Measurements from ENCODE around the gene FBXW5. TPM values are rescaled to one million over a fixed set of nuclear protein-coding genes. Genes with fewer than 3 reads are reported as not detected.

FBXW5 gene
- total RNA-seq, 2 donors from 2014 or later: 102 to 155 TPM

DNA sequence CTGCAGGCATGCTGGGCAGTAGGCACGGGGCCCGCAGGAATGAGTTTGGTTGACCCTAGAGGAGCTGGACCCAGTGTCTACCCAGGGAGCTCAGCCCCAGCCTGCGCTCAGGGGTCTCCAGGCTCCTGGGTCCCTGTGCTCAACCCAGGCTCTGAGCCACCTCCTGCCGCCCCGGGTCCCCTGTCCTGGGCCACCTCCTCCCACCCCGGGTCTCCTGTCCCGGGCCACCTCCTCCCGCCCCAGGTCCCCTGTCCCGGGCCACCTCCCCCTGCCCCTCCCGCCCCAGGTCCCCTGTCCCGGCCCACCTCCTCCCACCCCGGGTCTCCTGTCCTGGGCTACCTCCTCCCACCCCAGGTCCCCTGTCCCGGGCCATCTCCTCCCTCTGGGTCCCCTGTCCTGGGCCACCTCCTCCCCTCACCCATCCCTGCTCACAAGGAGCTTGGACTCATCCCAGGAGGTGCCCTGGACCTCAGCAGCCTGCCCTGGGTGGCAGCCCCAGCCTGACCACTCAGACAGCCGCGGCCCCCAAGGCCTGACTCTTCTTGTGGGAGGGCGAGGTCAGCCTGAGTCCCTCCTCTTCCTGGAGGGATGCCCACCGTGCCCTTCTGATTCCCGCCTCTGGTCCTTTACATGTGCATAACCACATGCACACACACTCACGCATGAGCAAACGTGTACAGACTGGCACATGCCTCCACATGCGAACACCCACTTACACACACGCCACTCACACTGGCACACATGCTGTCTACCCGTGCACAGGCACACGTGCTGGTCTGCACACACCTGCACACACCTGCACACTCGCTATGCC, 9.9 kb upstream of the FBXW5 start:
- Mint-ChIP-seq H3K27ac (peak overlapping the region in 1 of 2 donors; percentile 43), H3K4me1 (ENCODE audit: low read depth in 2 of 2) (peaks cover 10 to 29% of the 10 kb centered on the region in 2 donors), H3K4me3 (no peak overlapping the region), H3K36me3 (no peaks in the 10 kb centered on the region), H3K27me3 (no peaks in the 10 kb centered on the region), H3K9me3 (peaks cover 4% of the 10 kb centered on the region)
- ATAC-seq (no peak), DNase-seq (ENCODE audit: low spot score) (no peak)

DNA sequence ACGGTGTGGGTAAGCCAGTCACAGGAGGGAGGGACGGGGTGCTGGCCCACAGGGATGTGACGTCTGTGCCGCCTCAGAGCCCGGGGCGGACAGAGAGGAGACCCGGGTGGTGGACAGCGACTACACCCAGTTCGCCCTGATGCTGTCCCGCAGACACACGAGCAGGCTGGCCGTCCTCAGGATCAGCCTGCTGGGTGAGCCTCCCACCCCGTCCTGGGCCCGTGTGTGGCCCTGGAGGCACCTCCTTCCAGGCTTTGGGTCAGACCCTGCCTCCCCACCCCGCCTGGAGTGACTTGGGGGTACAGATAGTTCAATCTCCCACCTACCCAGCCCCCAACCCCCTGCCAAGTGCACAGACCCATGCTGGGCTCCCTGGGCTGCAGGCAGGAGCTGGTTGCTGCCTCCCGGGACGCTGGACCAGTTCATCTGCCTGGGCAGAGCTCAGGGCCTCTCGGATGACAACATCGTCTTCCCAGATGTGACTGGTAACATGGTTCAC, 9.3 kb upstream of the FBXW5 start:
- DNase-seq (ENCODE audit: low spot score) (no peak), ATAC-seq (no peak)
- no peak overlapping the region for H3K4me3 Mint-ChIP-seq
- H3K27me3 Mint-ChIP-seq: no peaks in the 10 kb centered on the region
- peaks cover 4% of the 10 kb centered on the region for H3K9me3 Mint-ChIP-seq
- H3K27ac Mint-ChIP-seq: no peak overlapping the region
- peaks cover 10 to 28% of the 10 kb centered on the region in 2 donors for H3K4me1 Mint-ChIP-seq (ENCODE audit: low read depth in 2 of 2)
- no peaks in the 10 kb centered on the region for H3K36me3 Mint-ChIP-seq

DNA sequence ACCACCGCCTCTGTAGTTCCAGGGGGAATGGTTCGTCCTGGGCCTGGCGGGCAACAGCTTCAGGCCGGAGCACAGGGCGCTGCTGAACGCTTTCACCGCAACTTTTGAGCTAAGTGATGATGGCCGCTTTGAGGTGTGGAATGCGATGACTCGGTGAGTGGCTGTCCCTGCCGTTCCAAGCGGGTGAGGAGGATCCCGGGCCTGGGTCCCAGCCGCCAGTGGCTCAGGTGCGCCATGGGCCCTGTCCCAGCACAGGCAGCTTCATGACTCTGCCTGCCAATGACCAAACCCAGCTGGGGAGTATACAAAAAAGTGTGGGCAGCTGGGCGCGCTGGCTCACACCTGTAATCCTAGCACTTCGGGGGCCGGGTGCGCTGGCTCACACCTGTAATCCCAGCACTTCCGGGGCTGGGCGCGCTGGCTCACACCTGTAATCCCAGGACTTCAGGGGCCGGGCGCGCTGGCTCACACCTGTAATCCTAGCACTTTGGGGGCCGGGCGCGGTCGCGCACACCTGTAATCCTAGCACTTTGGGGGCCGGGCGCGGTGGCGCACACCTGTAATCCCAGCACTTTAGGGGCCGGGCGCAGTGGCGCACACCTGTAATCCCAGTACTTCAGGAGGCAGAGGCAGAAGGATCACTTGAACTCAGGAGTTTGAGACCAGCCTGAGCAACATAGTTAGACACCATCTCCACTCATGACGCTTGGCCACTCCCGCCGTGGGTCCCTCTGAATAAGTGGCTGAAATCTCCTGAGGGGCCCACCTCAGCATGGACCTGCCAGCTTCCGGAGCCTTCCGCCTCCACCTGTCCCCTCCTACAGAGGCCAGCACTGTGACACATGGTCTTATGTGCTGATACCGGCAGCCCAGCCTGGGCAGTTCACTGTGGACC, 8.6 kb upstream of the FBXW5 start:
- Mint-ChIP-seq H3K4me1 (ENCODE audit: low read depth in 2 of 2) (peaks cover 10 to 26% of the 10 kb centered on the region in 2 donors), H3K4me3 (no peak overlapping the region), H3K36me3 (no peaks in the 10 kb centered on the region), H3K9me3 (peaks cover 4% of the 10 kb centered on the region), H3K27me3 (no peaks in the 10 kb centered on the region), H3K27ac (no peak overlapping the region)
- ATAC-seq: no peak
- DNase-seq (ENCODE audit: low spot score): no peak

DNA sequence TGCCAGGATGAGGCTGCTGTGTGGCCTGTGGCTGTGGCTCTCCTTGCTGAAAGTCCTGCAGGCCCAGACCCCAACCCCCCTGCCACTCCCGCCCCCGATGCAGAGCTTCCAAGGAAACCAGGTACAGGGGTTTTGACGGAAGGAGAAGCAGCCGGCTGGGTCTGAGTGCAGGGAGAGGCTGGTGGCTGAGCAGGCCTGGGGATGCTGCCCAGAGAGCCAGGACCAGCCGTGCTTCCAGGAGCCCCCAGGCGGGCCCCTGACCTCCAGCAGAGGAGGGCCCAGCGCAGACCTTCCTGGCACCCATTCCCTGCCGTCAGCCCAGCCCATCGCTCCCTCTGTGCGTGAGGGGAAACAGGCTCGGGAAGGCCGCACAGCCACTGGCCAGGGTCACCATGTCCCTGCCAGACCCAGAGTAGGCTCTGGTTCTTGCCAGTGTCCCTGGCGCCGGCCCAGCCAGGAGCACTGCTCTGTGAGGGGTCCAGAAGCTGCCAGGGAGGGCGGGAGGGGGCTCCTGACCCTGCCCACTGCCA, 7.8 kb upstream of the FBXW5 start:
- Mint-ChIP-seq H3K36me3 (no peaks in the 10 kb centered on the region), H3K9me3 (peaks cover 4% of the 10 kb centered on the region), H3K4me3 (no peak overlapping the region), H3K4me1 (ENCODE audit: low read depth in 2 of 2) (peaks cover 10 to 22% of the 10 kb centered on the region in 2 donors), H3K27ac (no peak overlapping the region), H3K27me3 (no peaks in the 10 kb centered on the region)
- no peak for ATAC-seq
- DNase-seq (ENCODE audit: low spot score): no peak

DNA sequence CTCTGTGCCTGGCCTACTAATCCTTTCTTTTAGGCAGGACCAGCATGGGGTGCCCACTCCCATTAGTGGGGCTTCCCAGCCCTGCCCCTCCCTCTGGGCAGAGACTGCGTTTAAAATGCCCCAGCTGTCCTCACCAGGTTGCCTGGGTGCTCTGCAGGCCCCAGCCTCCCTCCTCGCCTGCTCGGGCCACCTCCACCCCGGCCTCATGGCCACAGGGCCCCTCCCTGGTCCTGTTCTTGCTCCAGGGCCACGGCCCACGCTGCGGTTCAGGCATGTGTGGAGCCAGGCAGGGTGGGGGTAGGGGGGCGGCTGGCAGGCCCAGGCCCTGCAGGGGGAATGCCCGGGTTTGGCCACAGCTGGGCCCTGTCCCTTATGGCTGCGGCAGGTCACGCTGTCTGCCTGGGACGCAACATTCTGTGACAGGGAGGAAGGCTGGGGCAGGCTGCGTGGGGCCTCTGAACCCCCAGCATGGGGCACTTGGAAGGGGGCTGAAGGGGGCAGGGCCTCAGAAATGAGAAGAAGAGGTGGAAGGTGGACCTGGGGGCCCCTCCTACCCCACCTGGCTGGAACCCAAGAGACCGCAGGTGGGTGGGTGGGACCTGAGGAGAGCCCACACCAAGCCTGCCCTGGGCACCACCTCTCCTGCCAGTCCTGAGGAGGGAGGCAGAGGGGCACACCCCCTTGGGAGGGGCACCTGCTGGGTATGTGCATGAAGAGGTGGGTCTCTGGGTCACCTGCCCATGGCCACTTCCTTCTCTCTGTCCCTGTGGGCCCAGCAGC, 7.2 kb upstream of the FBXW5 start, which contains the start of gene LCN12:
Gene LCN12, plus strand, starts transcription at position 733 of the 780 bp plus-strand sequence. CDS start 55 bp downstream, outside the sequence.
- Mint-ChIP-seq H3K27ac (no peak within 1 kb of the TSS), H3K4me3 (no peak within 1 kb of the TSS), H3K36me3 (no peaks in the 10 kb centered on the region), H3K4me1 (ENCODE audit: low read depth in 2 of 2) (peaks cover 8 to 23% of the 10 kb centered on the region in 2 donors), H3K27me3 (no peaks in the 10 kb centered on the region), H3K9me3 (peaks cover 3% of the 10 kb centered on the region)
- ATAC-seq (no peak), DNase-seq (ENCODE audit: low spot score) (no peak)

DNA sequence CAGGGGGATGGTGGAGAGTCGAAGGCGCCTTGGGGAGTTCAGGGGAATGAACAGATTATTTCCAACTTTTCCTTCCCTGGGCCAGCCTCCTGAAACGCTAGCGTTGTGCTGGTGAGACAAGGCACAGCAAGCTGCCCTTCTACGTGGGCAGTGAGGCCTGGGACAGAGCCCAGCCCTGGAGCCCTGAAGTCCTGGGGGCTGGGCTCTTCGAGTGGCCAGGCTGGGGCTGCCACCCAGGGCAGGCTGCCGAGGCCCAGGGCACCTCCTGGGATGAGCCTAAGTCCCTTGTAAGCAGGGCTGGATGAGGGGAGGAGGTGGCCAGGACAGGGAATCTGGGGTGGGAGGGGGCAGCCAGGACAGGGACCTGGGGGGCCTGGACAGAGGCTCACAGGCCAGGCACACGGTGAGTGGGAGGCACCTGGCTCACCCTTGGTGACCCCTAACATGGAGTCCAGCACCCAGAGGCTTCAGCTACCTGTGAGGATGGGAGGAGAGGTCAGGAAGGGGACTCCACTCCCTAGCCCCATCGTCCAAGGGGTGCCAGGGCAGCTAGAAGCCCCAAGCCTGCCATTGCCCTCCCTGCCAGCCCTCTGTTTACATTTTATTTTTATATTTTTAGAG, 6.2 kb upstream of the FBXW5 start:
- H3K4me3 Mint-ChIP-seq: peak overlapping the region; percentile 81
- ATAC-seq (no peak), DNase-seq (ENCODE audit: low spot score) (no peak)
- H3K9me3 Mint-ChIP-seq: no peaks in the 10 kb centered on the region
- H3K36me3 Mint-ChIP-seq: no peaks in the 10 kb centered on the region
- H3K27ac Mint-ChIP-seq: peak overlapping the region; percentile 60 to 83
- peaks cover 0 to 17% of the 10 kb centered on the region in 2 donors for H3K4me1 Mint-ChIP-seq (ENCODE audit: low read depth in 2 of 2)
- no peaks in the 10 kb centered on the region for H3K27me3 Mint-ChIP-seq

DNA sequence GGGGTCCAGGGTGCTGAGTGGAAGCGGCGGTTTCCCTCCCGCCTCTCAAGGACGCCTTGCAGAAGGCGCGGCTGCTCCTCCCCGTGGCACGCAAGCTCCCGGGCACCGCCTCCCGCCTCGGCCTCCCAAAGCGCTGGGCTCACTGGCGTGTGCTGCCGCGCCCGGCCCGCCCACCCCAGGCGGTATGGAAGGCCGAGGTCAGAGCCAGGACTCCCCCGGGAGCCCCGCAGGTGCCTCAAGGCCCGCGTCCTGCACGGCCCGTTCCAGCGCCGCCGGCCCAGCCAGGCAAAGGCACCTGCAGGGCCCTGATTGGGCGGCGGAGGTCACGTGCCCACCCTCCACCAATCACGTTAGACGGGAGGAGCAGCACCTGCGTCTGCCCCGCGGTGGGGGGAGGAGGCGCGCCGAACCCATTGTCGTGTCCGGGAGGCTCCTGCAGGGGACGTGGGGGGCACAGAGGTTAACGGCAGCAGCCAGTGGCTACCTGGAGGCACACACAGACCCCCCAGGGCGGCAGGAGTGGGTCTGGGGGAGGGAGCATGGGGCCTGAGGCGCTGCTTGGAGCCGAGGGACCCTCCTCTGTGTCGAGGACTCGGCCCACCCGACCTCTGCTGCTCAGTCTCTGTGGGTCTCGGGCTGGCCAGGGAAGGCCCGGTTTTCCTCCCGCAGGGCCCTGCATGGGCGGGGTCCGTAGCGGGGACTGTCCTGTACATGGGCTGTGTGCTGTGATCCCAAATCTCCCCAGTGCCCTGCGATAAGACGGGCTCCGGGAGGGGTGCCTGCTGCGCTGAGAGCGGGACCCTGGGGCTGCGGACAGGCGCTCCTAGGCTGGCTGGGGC, 5.5 kb upstream of the FBXW5 start:
- H3K27me3 Mint-ChIP-seq: no peaks in the 10 kb centered on the region
- no peaks in the 10 kb centered on the region for H3K9me3 Mint-ChIP-seq
- H3K4me3 Mint-ChIP-seq: peak overlapping the region; percentile 81
- no peaks in the 10 kb centered on the region for H3K36me3 Mint-ChIP-seq
- DNase-seq (ENCODE audit: low spot score) (peak; percentile 98), ATAC-seq (peak; percentile 92 to 94)
- H3K27ac Mint-ChIP-seq: peak overlapping the region; percentile 60 to 83
- peaks cover under 1 to 14% of the 10 kb centered on the region in 2 donors for H3K4me1 Mint-ChIP-seq (ENCODE audit: low read depth in 2 of 2)

DNA sequence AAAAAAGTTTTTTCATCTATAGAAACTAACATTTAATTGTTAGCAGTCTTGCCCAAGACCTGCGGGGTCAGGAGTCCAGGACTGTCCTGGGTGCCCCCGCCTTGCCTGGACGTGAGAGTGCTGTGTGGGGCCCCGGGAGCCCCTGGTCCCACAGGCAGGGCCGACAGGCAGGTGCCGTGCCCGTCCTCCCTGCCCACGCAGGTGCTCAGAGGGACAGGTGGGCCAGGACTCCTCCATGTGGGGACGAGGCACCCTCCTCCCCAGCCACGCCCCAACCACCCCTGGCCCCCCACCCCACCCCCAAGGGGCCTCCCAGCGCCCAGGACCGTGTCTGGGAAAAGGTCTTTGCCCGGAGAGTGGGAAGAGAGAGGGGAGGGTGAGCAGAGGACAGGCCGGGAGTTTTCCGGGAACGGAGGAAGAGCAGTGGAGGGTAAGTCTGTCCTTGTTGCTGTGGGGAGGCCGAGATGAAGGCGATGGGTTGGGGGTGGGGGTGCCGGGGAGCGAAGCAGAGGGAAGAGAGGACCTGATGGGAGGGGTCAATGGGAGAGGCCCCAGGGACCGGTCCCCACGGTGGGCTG, 4.8 kb upstream of the FBXW5 start:
- Mint-ChIP-seq H3K4me3 (peak overlapping the region; percentile 81), H3K9me3 (no peaks in the 10 kb centered on the region), H3K27ac (peak overlapping the region; percentile 39 to 83), H3K4me1 (ENCODE audit: low read depth in 2 of 2) (peaks cover 6 to 15% of the 10 kb centered on the region in 2 donors), H3K36me3 (no peaks in the 10 kb centered on the region), H3K27me3 (no peaks in the 10 kb centered on the region)
- DNase-seq (ENCODE audit: low spot score): no peak
- no peak for ATAC-seq

DNA sequence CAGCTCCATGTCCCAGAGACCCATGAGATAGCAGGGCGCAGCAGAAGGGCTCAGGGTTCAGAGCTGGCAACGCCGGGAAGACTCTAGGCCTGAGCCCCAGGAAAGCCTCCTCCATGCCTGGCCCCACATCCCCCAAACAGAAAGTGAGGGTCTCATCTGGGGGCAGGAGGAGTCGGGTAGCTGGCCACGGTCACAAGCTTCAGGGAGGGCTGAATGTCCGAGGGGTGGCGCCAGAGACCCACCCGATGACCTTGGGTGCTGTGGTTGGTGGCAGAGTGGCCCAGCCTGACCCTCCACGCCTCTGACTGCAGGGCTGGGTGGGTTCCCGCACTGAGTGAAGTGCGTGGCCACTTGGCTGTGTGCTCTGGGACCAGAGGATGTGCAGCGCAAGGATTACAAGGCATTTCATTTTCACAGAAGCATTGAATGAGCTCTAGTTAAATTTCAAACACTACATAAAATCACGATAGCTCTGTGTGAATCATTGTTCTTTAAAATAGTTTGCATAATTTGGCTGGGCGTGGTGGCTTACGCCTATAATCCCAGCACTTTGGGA, 3.5 kb upstream of the FBXW5 start:
- H3K4me3 Mint-ChIP-seq: peak overlapping the region; percentile 63
- H3K36me3 Mint-ChIP-seq: no peaks in the 10 kb centered on the region
- peak; percentile 73 for DNase-seq (ENCODE audit: low spot score)
- H3K9me3 Mint-ChIP-seq: no peaks in the 10 kb centered on the region
- no peaks in the 10 kb centered on the region for H3K27me3 Mint-ChIP-seq
- no peak for ATAC-seq
- peak overlapping the region; percentile 39 to 83 for H3K27ac Mint-ChIP-seq
- H3K4me1 Mint-ChIP-seq (ENCODE audit: low read depth in 2 of 2): peaks cover 6 to 15% of the 10 kb centered on the region in 2 donors

DNA sequence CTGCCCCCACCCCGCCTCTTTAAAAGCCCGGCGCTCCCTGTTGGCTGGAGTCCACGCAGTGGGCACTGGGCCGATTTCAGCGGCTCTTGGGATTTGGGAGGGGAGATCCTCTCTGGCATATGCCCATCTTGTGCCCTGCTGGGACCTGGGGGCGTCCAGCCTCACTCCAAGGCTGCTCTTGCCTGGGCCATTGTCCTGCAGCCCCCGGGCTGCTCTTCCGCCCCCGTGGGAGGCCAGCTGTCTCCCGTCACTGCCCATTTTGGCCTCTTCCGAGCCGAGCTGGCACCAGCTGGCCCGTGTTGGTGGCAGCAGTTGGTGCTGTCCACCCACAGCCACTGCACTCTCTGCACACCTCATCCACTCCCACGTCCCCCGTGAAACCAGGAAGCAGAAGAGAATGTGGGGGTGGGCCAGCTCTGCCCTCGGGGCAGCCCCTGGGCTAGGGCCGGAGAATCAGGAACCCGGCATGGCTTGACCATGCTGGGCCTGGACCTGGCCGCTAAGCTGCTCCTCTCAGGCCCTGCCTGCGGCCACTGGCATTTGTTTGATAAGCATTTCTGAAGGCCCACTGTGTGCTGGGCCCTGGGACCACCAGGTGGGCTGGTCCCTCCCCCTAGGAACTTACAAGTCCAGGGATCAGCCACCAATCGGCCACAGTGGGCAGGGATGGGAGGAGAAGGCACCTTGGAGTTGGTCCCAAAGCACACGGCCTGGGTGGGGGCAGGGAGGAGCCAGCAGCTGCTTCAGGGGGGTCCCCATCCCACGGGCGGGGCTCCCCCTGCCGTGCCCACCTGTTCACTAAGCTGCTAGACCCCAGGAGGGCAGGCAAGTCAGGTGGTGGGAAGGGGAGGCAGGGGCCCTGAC, 2.7 kb upstream of the FBXW5 start:
- DNase-seq (ENCODE audit: low spot score) (no peak), ATAC-seq (no peak)
- Mint-ChIP-seq H3K27me3 (no peaks in the 10 kb centered on the region), H3K4me1 (ENCODE audit: low read depth in 2 of 2) (peaks cover 6 to 15% of the 10 kb centered on the region in 2 donors), H3K27ac (peak overlapping the region in 1 of 2 donors; percentile 50), H3K9me3 (no peaks in the 10 kb centered on the region), H3K36me3 (no peaks in the 10 kb centered on the region), H3K4me3 (no peak overlapping the region)
